ENCODE results near the gene SPRR4.

- TF ChIP-seq, protein P1, sequence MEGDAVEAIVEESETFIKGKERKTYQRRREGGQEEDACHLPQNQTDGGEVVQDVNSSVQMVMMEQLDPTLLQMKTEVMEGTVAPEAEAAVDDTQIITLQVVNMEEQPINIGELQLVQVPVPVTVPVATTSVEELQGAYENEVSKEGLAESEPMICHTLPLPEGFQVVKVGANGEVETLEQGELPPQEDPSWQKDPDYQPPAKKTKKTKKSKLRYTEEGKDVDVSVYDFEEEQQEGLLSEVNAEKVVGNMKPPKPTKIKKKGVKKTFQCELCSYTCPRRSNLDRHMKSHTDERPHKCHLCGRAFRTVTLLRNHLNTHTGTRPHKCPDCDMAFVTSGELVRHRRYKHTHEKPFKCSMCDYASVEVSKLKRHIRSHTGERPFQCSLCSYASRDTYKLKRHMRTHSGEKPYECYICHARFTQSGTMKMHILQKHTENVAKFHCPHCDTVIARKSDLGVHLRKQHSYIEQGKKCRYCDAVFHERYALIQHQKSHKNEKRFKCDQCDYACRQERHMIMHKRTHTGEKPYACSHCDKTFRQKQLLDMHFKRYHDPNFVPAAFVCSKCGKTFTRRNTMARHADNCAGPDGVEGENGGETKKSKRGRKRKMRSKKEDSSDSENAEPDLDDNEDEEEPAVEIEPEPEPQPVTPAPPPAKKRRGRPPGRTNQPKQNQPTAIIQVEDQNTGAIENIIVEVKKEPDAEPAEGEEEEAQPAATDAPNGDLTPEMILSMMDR (IDR thresholded peaks at IDR 0.05; ENCODE audit: low read length), result no peak
- no peak for TF ChIP-seq EZH2 (IDR thresholded peaks at IDR 0.05; ENCODE audit: borderline replicate concordance, low read length)
Observed at GRCh38 chr1:152959273-152959672, 11.2 kb upstream of the SPRR4 start.

Data from OCI-LY1 (cell line).